Epithelial cell of esophagus (primary cell): ENCODE results near the gene TENT5C.

Experiments
- DNase-seq: peaks from one replicate; pipeline ENCODE4 v3.0.0; 2010; ENCODE audit warnings: low read depth
- H3K4me3 ChIP-seq: 2 replicates; pipeline ENCODE4 v1.5.1; 2011; ENCODE audit warnings: mild to moderate bottlenecking, low read length, control low read depth
- TF ChIP-seq, protein P1 (sequence below): IDR thresholded peaks from 2 replicates; pipeline ENCODE4 v1.5.1; 2011; ENCODE audit warnings: low read depth, mild to moderate bottlenecking, low read length, control low read depth, inconsistent platforms; ENCODE audit not compliant: insufficient read depth; ENCODE audit errors: missing control alignments

The TENT5C gene

DNA sequence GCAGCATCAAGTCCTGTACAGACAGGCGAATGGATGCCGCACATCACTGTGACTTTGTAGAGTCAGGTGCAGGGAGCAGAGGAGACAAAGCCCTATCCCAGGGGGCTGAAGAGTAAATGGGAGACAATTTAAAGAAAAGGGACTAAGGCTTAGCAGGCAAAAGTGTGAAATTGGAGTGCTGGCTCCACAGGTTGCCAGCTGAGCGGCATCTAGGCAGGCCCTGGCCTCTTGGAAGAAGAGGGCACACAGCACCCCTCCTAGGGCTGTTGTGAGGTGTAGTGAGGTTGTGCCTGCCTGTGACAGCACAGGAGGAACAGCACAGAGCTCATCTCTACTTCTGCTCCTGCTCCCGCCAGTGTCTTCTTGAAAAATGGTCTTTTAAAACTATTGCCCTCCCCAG lies 47.3 kb downstream of the TENT5C start:
- DNase-seq = no peak
- TF ChIP-seq, protein P1, sequence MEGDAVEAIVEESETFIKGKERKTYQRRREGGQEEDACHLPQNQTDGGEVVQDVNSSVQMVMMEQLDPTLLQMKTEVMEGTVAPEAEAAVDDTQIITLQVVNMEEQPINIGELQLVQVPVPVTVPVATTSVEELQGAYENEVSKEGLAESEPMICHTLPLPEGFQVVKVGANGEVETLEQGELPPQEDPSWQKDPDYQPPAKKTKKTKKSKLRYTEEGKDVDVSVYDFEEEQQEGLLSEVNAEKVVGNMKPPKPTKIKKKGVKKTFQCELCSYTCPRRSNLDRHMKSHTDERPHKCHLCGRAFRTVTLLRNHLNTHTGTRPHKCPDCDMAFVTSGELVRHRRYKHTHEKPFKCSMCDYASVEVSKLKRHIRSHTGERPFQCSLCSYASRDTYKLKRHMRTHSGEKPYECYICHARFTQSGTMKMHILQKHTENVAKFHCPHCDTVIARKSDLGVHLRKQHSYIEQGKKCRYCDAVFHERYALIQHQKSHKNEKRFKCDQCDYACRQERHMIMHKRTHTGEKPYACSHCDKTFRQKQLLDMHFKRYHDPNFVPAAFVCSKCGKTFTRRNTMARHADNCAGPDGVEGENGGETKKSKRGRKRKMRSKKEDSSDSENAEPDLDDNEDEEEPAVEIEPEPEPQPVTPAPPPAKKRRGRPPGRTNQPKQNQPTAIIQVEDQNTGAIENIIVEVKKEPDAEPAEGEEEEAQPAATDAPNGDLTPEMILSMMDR = no peak
- H3K4me3 ChIP-seq = no peak overlapping the region

DNA sequence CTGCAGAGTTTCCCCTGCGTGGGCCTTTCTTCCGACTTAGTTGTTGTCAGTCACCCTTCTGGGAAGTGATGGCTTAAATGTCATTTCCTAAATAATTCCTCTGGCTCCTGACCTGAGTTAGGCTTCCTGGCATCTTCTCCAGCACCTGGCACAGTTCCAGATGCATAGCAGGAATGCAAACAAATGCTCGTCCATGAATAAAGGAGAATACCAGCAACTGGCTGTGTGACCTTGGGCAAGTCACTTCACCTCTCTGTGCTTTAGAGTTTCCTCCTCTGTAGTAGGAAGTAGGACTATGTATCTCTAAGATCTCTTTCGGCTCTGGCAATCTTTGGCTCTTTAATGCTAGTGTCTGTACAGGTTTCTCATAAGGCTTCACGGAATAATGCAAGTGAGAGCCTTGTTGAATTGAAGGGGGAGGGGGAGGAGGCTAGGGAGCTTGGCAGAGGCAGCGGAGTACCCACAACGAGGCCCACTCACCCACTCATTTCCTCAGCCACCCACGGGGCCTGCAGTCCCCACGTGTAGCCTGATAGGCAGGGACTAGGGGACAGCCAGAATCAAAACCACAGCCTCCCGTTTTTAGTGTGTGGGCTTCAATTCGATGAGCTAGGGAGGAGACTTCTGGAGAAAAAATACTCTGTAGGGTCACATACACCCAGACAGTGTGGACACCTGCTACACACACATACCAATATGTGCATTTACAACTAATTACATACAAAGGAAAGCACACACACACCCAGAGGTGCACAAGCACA lies 48.1 kb downstream of the TENT5C start:
- no peak overlapping the region for H3K4me3 ChIP-seq
- DNase-seq = no peak
- TF ChIP-seq, protein P1 = no peak

DNA sequence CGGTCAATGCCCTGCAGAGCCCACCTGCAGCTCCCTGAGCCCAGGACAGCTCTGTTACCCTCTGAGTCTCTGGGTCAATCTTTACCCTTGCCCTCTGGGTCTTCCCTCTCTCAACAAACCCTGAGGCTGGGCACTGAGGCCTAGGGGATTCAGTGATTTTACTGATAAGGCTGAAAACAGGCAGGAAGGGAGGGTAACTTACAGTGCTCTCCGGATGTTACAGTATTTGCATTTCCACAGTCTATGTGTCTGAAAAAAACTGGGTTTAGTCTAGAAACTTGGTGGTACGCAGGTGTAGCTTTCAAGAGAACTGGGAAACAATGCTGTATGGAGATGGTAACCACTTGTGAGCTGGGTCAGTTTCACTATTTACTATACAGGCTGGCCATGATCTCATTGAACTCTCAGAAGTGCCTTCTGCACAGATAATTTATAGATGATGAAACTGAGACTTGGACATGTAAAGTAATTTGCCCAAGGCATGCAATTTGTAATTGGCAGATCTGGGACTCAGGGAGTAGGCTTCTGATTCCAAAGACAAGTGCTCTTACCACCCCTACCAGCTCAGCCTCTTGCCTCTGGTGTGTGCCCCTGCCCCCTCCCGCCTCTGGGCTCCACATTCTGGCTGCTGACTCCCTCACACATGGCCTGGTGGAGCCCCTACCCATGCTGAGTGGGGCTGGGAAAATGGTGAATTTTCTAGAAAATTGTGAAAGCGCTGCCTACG lies 48.8 kb downstream of the TENT5C start:
- no peak overlapping the region for H3K4me3 ChIP-seq
- TF ChIP-seq, protein P1 = no peak
- DNase-seq = peak; percentile 32

DNA sequence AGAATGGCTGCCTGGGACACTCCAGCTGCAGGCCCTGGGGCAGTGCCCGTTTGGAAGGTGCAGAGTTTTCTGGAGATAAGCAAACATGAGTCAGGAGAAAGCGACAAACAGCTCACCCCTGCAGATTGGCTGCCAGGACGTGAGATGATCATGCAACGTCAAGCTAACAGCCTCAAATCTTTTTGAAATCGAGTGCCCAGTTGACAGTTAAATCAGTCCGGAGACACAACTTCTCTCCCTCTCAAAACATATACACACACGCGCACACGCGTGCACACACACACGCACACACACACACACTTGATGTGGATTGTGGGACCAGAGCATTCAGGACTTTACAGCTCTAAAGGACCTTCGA lies 49.4 kb downstream of the TENT5C start:
- H3K4me3 ChIP-seq = no peak overlapping the region
- DNase-seq = peak; percentile 70
- TF ChIP-seq, protein P1 = no peak

DNA sequence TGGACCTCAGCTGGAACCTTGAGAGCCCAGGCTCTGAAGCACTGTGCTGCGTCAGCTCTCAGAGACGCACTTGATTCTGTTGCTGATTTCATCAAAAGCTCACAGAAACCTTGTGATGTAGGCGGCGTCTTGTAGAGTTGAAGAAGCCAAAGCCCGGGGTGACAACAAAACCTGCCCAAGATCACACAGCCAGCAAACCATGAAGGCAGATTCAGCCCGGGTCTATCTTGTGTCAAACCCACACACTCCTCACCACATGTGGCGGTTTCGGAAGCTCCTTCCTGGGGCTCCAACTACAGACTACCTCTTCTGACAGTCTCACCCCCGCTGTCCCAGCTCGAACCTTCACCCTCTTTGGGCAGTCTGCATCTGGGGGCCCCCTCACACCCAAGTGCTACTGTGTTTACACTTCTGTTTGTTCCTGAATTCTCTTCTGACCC lies 50.4 kb downstream of the TENT5C start:
- no peak overlapping the region for H3K4me3 ChIP-seq
- no peak for DNase-seq
- TF ChIP-seq, protein P1 = no peak

DNA sequence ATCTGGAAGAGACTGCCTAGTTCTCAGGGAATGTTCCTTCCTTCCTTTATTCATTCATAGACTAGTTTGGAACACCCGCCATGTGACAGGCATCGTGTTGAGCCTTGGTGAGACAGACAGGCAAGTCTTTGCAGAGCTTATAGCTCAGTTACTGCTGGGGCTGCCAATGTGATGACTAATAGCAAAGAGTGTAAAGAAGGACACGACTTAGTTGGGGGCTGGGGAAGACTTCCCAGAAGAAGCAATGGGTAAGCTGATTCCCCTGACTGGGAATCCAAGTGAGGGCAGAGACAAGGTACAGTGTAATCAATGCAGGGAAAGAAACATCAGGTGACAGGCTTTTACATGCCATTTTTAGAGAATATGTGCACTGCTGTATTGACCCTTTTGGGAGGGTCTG lies 51.2 kb downstream of the TENT5C start:
- no peak overlapping the region for H3K4me3 ChIP-seq
- TF ChIP-seq, protein P1 = no peak
- DNase-seq = peak; percentile 93
